Cardiac fibroblast (primary cell): Measurements from ENCODE around the gene GMEB1.
A peak's percentile ranks its signal among the peaks of the same experiment; 100 is the strongest.
"Not testable (repeated sequence)": the region's sequence is repeated elsewhere in the genome, so short reads cannot be mapped to it uniquely, and the experiment has no call there.

ENCODE experiments used
- DNase-seq, 2 donors: peaks; one replicate each; pipeline versions ENCODE4 v3.0.0 to v3.0.0-alpha.2; 2010; ENCODE audit warnings: low read depth in 2 of 2
- H3K4me3 ChIP-seq, 2 donors: replicated peaks in 1 of 2; 1 replicate in 1 of 2; 2 replicates in 1 of 2; pipeline ENCODE4 v1.5.1; 2011; ENCODE audit warnings: low read depth in 2 of 2, low read length in 2 of 2, mild to moderate bottlenecking in 2 of 2, moderate library complexity in 1 of 2
- CTCF ChIP-seq: IDR thresholded peaks from one replicate; pipeline ENCODE4 v1.5.1; 2011; ENCODE audit warnings: low read depth, mild to moderate bottlenecking, low read length, inconsistent platforms

GMEB1 gene

GRCh38 chr1:28737307-28738132, 68.9 kb downstream of the GMEB1 start:
- H3K4me3 ChIP-seq = peak overlapping the region; percentile 78 to 81

GRCh38 chr1:28740118-28740517, 71.5 kb downstream of the GMEB1 start:
- no peak for DNase-seq
- H3K4me3 ChIP-seq = no peak overlapping the region
- no peak for TF ChIP-seq CTCF

More at GRCh38 chr1:28737307-28738132, 68.9 kb downstream of the GMEB1 start:
- DNase-seq = peak; percentile 54 to 58
- no peak for TF ChIP-seq CTCF

- TF ChIP-seq CTCF = no peak
- no peak for DNase-seq
- no peak overlapping the region for H3K4me3 ChIP-seq
Observed at GRCh38 chr1:28744184-28744583, 75.6 kb downstream of the GMEB1 start.

GRCh38 chr1:28745653-28746173, 77.1 kb downstream of the GMEB1 start:
- no peak for TF ChIP-seq CTCF
- no peak overlapping the region for H3K4me3 ChIP-seq
- DNase-seq = no peak

GRCh38 chr1:28750330-28750729, 81.7 kb downstream of the GMEB1 start:
- no peak for DNase-seq
- no peak for TF ChIP-seq CTCF
- no peak overlapping the region for H3K4me3 ChIP-seq

- H3K4me3 ChIP-seq = not testable (repeated sequence)
- DNase-seq = peak in 1 of 2 donors; percentile 25
Observed at GRCh38 chr1:28750771-28751294, 82.2 kb downstream of the GMEB1 start.

- no peak for TF ChIP-seq CTCF
- DNase-seq = peak; percentile 61 to 67
- no peak overlapping the region for H3K4me3 ChIP-seq
Observed at GRCh38 chr1:28751315-28752060, 82.9 kb downstream of the GMEB1 start.
